HCT116 (cell line): ENCODE results near the gene NEDD4. TPM values are rescaled to one million over a fixed set of nuclear protein-coding genes. Genes with fewer than 3 reads are reported as not detected.

Experiments
- ATAC-seq: fragments of 200-7000 bp; cut with Tn5 transposase; 2 replicates; pipeline ENCODE4 v1.9.1; 2020; ENCODE audit warnings: mild to moderate bottlenecking, moderate library complexity
- BruUV-seq: library from RNA; stranded (reverse); fragments of 400-500 nt; replicated peaks from 2 replicates; lab custom pipeline; 2021; lab: Mats Ljungman, UMichigan
- CTCF ChIA-PET: fragments of 300-600 bp; sonication (Branson Sonifier 250); formaldehyde crosslinking; loops from one replicate; lab custom pipeline; 2021; ENCODE audit warnings: antibody characterized with exemption; lab: Charles Lee
- POLR2A ChIA-PET: fragments of 300-600, 350-600 bp; sonication (Branson Sonifier 250); formaldehyde crosslinking; loops from one replicate; lab custom pipeline; 2021; ENCODE audit warnings: antibody characterized with exemption; lab: Charles Lee
- RAD21 ChIA-PET, 2 experiments: fragments of 300-600 bp; sonication (Branson Sonifier 250); formaldehyde crosslinking; loops; one replicate each; lab custom pipeline; 2023; ENCODE audit warnings: low total read pairs in 2 of 2; ENCODE audit not compliant: uncharacterized antibody in 2 of 2, unreplicated experiment in 2 of 2, low non-redundant PET in 1 of 2; lab: Charles Lee
- DNase-seq: peaks from one replicate; pipeline ENCODE4 v3.0.0-alpha.2; 2010; ENCODE audit warnings: low read depth, low spot score
- H2AFZ ChIP-seq: fragments of 200-600 bp; shearing (Covaris generic), sonication (generic); 2 replicates; pipeline ENCODE4 v1.6.1; 2017; ENCODE audit warnings: low read depth, mixed run types, mixed read lengths, antibody characterized with exemption, low read length; ENCODE audit not compliant: poor library complexity, severe bottlenecking
- H3K27ac ChIP-seq: 2 replicates; pipeline ENCODE4 v1.5.1; 2012; ENCODE audit warnings: low read depth, low read length
- H3K27me3 ChIP-seq: fragments of 200-600 bp; sonication (generic); 2 replicates; pipeline ENCODE4 v1.6.1; 2016; ENCODE audit warnings: mixed run types, low read length, mixed read lengths; ENCODE audit not compliant: insufficient read depth
- H3K36me3 ChIP-seq, 2 experiments: fragments of 200-500 bp in 1 of 2; fragments of 200-600 bp in 1 of 2; sonication (Bioruptor generic) in 1 of 2; sonication (generic) in 1 of 2; 2 replicates each; pipeline versions ENCODE4 v1.5.1 to v1.6.1; 2014 to 2016; ENCODE audit warnings: low read length in 2 of 2, inconsistent platforms in 1 of 2, mixed read lengths in 1 of 2, mixed run types in 1 of 2; ENCODE audit not compliant: insufficient read depth in 2 of 2, control insufficient read depth in 1 of 2
- H3K4me1 ChIP-seq, 2 experiments: fragments of 200-600 bp in 1 of 2; sonication (generic) in 1 of 2; 2 replicates each; pipeline versions ENCODE4 v1.5.1 to v1.6.1; 2012 to 2017; ENCODE audit warnings: low read length in 2 of 2, inconsistent platforms in 1 of 2, mild to moderate bottlenecking in 1 of 2, mixed read lengths in 1 of 2, mixed run types in 1 of 2, moderate library complexity in 1 of 2; ENCODE audit not compliant: insufficient read depth in 2 of 2, control insufficient read depth in 1 of 2
- H3K4me2 ChIP-seq: fragments of 200-600 bp; sonication (generic); 2 replicates; pipeline ENCODE4 v1.6.1; 2017; ENCODE audit warnings: mixed run types, low read length, mixed read lengths
- H3K4me3 ChIP-seq, 2 experiments: fragments of 200-600 bp in 1 of 2; sonication (generic) in 1 of 2; replicated peaks in 1 of 2; 2 replicates each; pipeline ENCODE4 v1.5.1; 2011 to 2016; ENCODE audit warnings: low read length in 2 of 2, control low read depth in 1 of 2, low read depth in 1 of 2, mild to moderate bottlenecking in 1 of 2, mixed read lengths in 1 of 2, mixed run types in 1 of 2
- H3K79me2 ChIP-seq: fragments of 200-600 bp; sonication (generic); 2 replicates; pipeline ENCODE4 v1.6.1; 2017; ENCODE audit warnings: mild to moderate bottlenecking, mixed run types, low read length, moderate library complexity, mixed read lengths; ENCODE audit not compliant: insufficient read depth
- H3K9ac ChIP-seq: fragments of 200-600 bp; sonication (generic); 2 replicates; pipeline ENCODE4 v1.6.1; 2016; ENCODE audit warnings: low read length, mixed read lengths
- H3K9me2 ChIP-seq: fragments of 200-600 bp; sonication (generic), shearing (Covaris generic); 2 replicates; pipeline ENCODE4 v1.6.1; 2017; ENCODE audit warnings: mixed run types, mild to moderate bottlenecking, moderate library complexity; ENCODE audit not compliant: insufficient read depth
- H3K9me3 ChIP-seq, 2 experiments: fragments of 200-500 bp in 1 of 2; fragments of 200-600 bp in 1 of 2; sonication (Bioruptor generic) in 1 of 2; sonication (generic) in 1 of 2; 2 replicates each; pipeline ENCODE4 v1.6.1; 2014 to 2017; ENCODE audit warnings: low read length in 2 of 2, mixed read lengths in 2 of 2, inconsistent platforms in 1 of 2, low read depth in 1 of 2, mild to moderate bottlenecking in 1 of 2, mixed run types in 1 of 2, moderate library complexity in 1 of 2; ENCODE audit not compliant: control insufficient read depth in 1 of 2, insufficient read depth in 1 of 2
- H4K20me1 ChIP-seq: fragments of 200-600 bp; sonication (generic), shearing (Covaris generic); 2 replicates; pipeline ENCODE4 v1.6.1; 2017; ENCODE audit warnings: mixed run types, mild to moderate bottlenecking, moderate library complexity; ENCODE audit not compliant: insufficient read depth
- CBX3 ChIP-seq: IDR thresholded peaks from 2 replicates; pipeline ENCODE4 v1.6.1; 2012; ENCODE audit warnings: low read depth
- CEBPB ChIP-seq: IDR thresholded peaks from 2 replicates; pipeline ENCODE4 v1.6.1; 2012; ENCODE audit warnings: low read depth
- EGR1 ChIP-seq: IDR thresholded peaks from 2 replicates; pipeline ENCODE4 v1.6.1; 2012; ENCODE audit warnings: low read depth
- ELF1 ChIP-seq: IDR thresholded peaks from 2 replicates; pipeline ENCODE4 v1.6.1; 2012; ENCODE audit warnings: low read depth, borderline replicate concordance
- EZH2 ChIP-seq: fragments of 200-600 bp; sonication (generic); IDR thresholded peaks from 2 replicates; pipeline ENCODE4 v1.6.1; 2017; ENCODE audit warnings: antibody characterized with exemption, mixed run types
- POLR2AphosphoS5 ChIP-seq: IDR thresholded peaks from 2 replicates; pipeline ENCODE4 v1.6.1; 2011; ENCODE audit warnings: mild to moderate bottlenecking, low read depth, low read length, moderate library complexity
- RAD21 ChIP-seq: IDR thresholded peaks from 2 replicates; pipeline ENCODE4 v1.6.1; 2012; ENCODE audit warnings: low read depth, mild to moderate bottlenecking
- SIN3A ChIP-seq: IDR thresholded peaks from 2 replicates; pipeline ENCODE4 v1.6.1; 2012; ENCODE audit warnings: low read depth
- SP1 ChIP-seq: IDR thresholded peaks from 2 replicates; pipeline ENCODE4 v1.6.1; 2012; ENCODE audit warnings: low read depth
- YY1 ChIP-seq: IDR thresholded peaks from 2 replicates; pipeline ENCODE4 v1.6.1; 2011; ENCODE audit warnings: low read length, low read depth, moderate library complexity, mild to moderate bottlenecking; ENCODE audit not compliant: insufficient replicate concordance; ENCODE audit errors: extremely low read depth
- ZFX ChIP-seq: fragments of 450-650 bp; IDR thresholded peaks from 2 replicates; pipeline ENCODE4 v1.6.1; 2017
- intact Hi-C: fragments of 100-400 bp; cut with micrococcal nuclease; formaldehyde crosslinking; loops from 2 replicates; pipeline ENCODE4 v1.10.0; 2022
- total RNA-seq: library from RNA; stranded (reverse); gene quantifications from one replicate; pipeline ENCODE4 v1.2.1, GENCODE V29; 2021; ENCODE audit not compliant: unreplicated experiment
- TF ChIP-seq, protein P1 (sequence below): IDR thresholded peaks from 2 replicates; pipeline ENCODE4 v1.6.1; 2012; ENCODE audit warnings: low read depth
- TF ChIP-seq, protein P2 (sequence below): IDR thresholded peaks from 2 replicates; pipeline ENCODE4 v1.6.1; 2012
- TF ChIP-seq, protein P3 (sequence below): IDR thresholded peaks from 2 replicates; pipeline ENCODE4 v1.6.1; 2011; ENCODE audit warnings: mild to moderate bottlenecking, low read length, moderate library complexity; ENCODE audit not compliant: insufficient replicate concordance; ENCODE audit errors: extremely low read depth

NEDD4 gene
- total RNA-seq, 1 experiment from 2014 or later = 13.7 TPM

DNA sequence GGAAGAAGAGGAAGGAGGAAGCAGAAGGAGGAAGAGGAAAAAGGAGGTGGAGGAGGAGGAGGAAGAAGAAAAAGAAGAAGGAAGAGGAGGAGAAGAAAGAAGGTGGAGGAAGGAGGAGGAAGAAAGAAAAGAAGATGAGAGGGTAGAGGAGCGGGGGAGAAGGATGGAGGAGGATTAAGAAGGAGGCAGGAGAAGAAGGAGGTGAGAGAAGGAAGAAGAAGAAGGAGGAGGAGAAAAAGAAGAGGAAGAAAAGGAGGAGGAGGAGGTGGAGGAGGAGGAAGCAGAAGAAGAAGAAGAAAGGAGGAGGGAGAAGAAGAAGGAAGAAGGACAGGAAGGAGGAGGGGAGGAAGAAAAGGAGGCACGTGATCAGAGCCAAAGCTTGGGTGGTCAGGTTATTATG lies 213.1 kb downstream of the NEDD4 start:
- no peak overlapping the region for H2AFZ ChIP-seq
- H3K4me1 ChIP-seq = no peaks in the 10 kb centered on the region
- ChIA-PET RAD21 (no interaction called here), POLR2A (interaction anchor here (0.7 kb wide), 1 partner anchor 11 kb away, joined by 3 read pairs; no protein-coding TSS in a partner anchor), CTCF (no interaction called here)
- H3K27ac ChIP-seq = no peak overlapping the region
- BruUV-seq = no TSS peak
- H3K27me3 ChIP-seq = no peaks in the 10 kb centered on the region
- ATAC-seq (no peak), DNase-seq (no peak)
- H3K9me2 ChIP-seq = no peaks in the 10 kb centered on the region
- no peaks in the 10 kb centered on the region for H4K20me1 ChIP-seq
- no peak overlapping the region for H3K4me3 ChIP-seq
- no peak overlapping the region for H3K9ac ChIP-seq
- intact Hi-C loops = no loop called here
- no peaks in the 10 kb centered on the region for H3K9me3 ChIP-seq
- TF ChIP-seq, protein P1, sequence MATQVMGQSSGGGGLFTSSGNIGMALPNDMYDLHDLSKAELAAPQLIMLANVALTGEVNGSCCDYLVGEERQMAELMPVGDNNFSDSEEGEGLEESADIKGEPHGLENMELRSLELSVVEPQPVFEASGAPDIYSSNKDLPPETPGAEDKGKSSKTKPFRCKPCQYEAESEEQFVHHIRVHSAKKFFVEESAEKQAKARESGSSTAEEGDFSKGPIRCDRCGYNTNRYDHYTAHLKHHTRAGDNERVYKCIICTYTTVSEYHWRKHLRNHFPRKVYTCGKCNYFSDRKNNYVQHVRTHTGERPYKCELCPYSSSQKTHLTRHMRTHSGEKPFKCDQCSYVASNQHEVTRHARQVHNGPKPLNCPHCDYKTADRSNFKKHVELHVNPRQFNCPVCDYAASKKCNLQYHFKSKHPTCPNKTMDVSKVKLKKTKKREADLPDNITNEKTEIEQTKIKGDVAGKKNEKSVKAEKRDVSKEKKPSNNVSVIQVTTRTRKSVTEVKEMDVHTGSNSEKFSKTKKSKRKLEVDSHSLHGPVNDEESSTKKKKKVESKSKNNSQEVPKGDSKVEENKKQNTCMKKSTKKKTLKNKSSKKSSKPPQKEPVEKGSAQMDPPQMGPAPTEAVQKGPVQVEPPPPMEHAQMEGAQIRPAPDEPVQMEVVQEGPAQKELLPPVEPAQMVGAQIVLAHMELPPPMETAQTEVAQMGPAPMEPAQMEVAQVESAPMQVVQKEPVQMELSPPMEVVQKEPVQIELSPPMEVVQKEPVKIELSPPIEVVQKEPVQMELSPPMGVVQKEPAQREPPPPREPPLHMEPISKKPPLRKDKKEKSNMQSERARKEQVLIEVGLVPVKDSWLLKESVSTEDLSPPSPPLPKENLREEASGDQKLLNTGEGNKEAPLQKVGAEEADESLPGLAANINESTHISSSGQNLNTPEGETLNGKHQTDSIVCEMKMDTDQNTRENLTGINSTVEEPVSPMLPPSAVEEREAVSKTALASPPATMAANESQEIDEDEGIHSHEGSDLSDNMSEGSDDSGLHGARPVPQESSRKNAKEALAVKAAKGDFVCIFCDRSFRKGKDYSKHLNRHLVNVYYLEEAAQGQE = no peak
- TF ChIP-seq SP1 (no peak), ZFX (no peak), CBX3 (no peak), CEBPB (no peak), EZH2 (no peak), POLR2AphosphoS5 (no peak), YY1 (no peak), SIN3A (no peak), RAD21 (no peak), EGR1 (no peak), ELF1 (no peak)
- TF ChIP-seq, protein P2, sequence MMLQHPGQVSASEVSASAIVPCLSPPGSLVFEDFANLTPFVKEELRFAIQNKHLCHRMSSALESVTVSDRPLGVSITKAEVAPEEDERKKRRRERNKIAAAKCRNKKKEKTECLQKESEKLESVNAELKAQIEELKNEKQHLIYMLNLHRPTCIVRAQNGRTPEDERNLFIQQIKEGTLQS = no peak
- TF ChIP-seq, protein P3, sequence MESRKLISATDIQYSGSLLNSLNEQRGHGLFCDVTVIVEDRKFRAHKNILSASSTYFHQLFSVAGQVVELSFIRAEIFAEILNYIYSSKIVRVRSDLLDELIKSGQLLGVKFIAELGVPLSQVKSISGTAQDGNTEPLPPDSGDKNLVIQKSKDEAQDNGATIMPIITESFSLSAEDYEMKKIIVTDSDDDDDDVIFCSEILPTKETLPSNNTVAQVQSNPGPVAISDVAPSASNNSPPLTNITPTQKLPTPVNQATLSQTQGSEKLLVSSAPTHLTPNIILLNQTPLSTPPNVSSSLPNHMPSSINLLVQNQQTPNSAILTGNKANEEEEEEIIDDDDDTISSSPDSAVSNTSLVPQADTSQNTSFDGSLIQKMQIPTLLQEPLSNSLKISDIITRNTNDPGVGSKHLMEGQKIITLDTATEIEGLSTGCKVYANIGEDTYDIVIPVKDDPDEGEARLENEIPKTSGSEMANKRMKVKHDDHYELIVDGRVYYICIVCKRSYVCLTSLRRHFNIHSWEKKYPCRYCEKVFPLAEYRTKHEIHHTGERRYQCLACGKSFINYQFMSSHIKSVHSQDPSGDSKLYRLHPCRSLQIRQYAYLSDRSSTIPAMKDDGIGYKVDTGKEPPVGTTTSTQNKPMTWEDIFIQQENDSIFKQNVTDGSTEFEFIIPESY = no peak
- H3K4me2 ChIP-seq = no peak overlapping the region
- no peaks in the 10 kb centered on the region for H3K79me2 ChIP-seq
- H3K36me3 ChIP-seq = no peaks in the 10 kb centered on the region
